ENCODE data around the gene PCYT2.

Gene PCYT2

GRCh38 chr17:81888105-81888987 lies 22.9 kb downstream of the PCYT2 start:
- Histone ChIP-seq H3K4me3 (replicated peaks; ENCODE audit: low read depth, low read length) (no peak overlapping the region), H3K36me3 (ENCODE audit: control insufficient read depth, insufficient read depth, low read length) (peaks cover 45% of the 10 kb centered on the region), H3K27me3 (replicated peaks; ENCODE audit: control insufficient read depth, insufficient read depth, low read length) (no peaks in the 10 kb centered on the region)
- no peak for TF ChIP-seq CTCF (IDR thresholded peaks at IDR 0.05; ENCODE audit: insufficient read depth, low read length, poor library complexity, severe bottlenecking)
- DNase-seq (ENCODE audit: extremely low read depth, insufficient read length), result no peak

- no peak for TF ChIP-seq CTCF (IDR thresholded peaks at IDR 0.05; ENCODE audit: insufficient read depth, low read length, poor library complexity, severe bottlenecking)
- no peaks in the 10 kb centered on the region for H3K27me3 ChIP-seq (replicated peaks; ENCODE audit: control insufficient read depth, insufficient read depth, low read length)
- no peak for DNase-seq (ENCODE audit: extremely low read depth, insufficient read length)
- peaks cover 45% of the 10 kb centered on the region for H3K36me3 ChIP-seq (ENCODE audit: control insufficient read depth, insufficient read depth, low read length)
- H3K4me3 ChIP-seq (replicated peaks; ENCODE audit: low read depth, low read length), result no peak overlapping the region
Observed at GRCh38 chr17:81885869-81886548, 25.2 kb downstream of the PCYT2 start.

- H3K27me3 ChIP-seq (replicated peaks; ENCODE audit: control insufficient read depth, insufficient read depth, low read length), result no peaks in the 10 kb centered on the region
- H3K36me3 ChIP-seq (ENCODE audit: control insufficient read depth, insufficient read depth, low read length), result peaks cover 45% of the 10 kb centered on the region
- TF ChIP-seq CTCF (IDR thresholded peaks at IDR 0.05; ENCODE audit: insufficient read depth, low read length, poor library complexity, severe bottlenecking), result no peak
- H3K4me3 ChIP-seq (replicated peaks; ENCODE audit: low read depth, low read length), result no peak overlapping the region
- DNase-seq (ENCODE audit: extremely low read depth, insufficient read length), result no peak
Observed at GRCh38 chr17:81885454-81885853, 25.7 kb downstream of the PCYT2 start.

GRCh38 chr17:81884968-81885367 lies 26.2 kb downstream of the PCYT2 start:
- TF ChIP-seq CTCF (IDR thresholded peaks at IDR 0.05; ENCODE audit: insufficient read depth, low read length, poor library complexity, severe bottlenecking), result no peak
- H3K4me3 ChIP-seq (replicated peaks; ENCODE audit: low read depth, low read length), result no peak overlapping the region
- peaks cover 45% of the 10 kb centered on the region for H3K36me3 ChIP-seq (ENCODE audit: control insufficient read depth, insufficient read depth, low read length)
- H3K27me3 ChIP-seq (replicated peaks; ENCODE audit: control insufficient read depth, insufficient read depth, low read length), result no peaks in the 10 kb centered on the region
- no peak for DNase-seq (ENCODE audit: extremely low read depth, insufficient read length)

- no peak overlapping the region for H3K4me3 ChIP-seq (replicated peaks; ENCODE audit: low read depth, low read length)
- DNase-seq (ENCODE audit: extremely low read depth, insufficient read length), result no peak
- peaks cover 42% of the 10 kb centered on the region for H3K36me3 ChIP-seq (ENCODE audit: control insufficient read depth, insufficient read depth, low read length)
- no peaks in the 10 kb centered on the region for H3K27me3 ChIP-seq (replicated peaks; ENCODE audit: control insufficient read depth, insufficient read depth, low read length)
- no peak for TF ChIP-seq CTCF (IDR thresholded peaks at IDR 0.05; ENCODE audit: insufficient read depth, low read length, poor library complexity, severe bottlenecking)
Observed at GRCh38 chr17:81884520-81884919, 26.7 kb downstream of the PCYT2 start.

Measured in GM06990 (cell line).